OCI-LY7 (cell line): Measurements from ENCODE around the gene ADAM12.

Source experiments
- CTCF ChIP-seq: fragments of 200-600 bp; sonication (generic); conservative IDR thresholded peaks from 2 replicates; pipeline ENCODE4 v1.5.1; 2014; ENCODE audit warnings: mild to moderate bottlenecking, antibody characterized with exemption, low read length, moderate library complexity, mixed read lengths
- EZH2phosphoT487 ChIP-seq: fragments of 200-600 bp; sonication (generic); IDR thresholded peaks from 2 replicates; pipeline ENCODE4 v1.6.1; 2018; ENCODE audit warnings: low read depth, borderline replicate concordance, mild to moderate bottlenecking, mixed run types, antibody characterized with exemption, low read length, moderate library complexity, mixed read lengths

- peak; percentile 83 for TF ChIP-seq CTCF
- no peak for TF ChIP-seq EZH2phosphoT487
Measured at GRCh38 chr10:125982260-125982948, 405.9 kb downstream of the ADAM12 start.
